Stimulated activated CD4-positive, alpha-beta T cell treated with anti-CD3 and anti-CD28 coated beads, Interleukin-1b, Interleukin-23, amount 100 ng/mL, for 48 hours (primary cell): ENCODE measurements around the gene C11orf68.

Source experiments
- DNase-seq: peaks from one replicate; pipeline ENCODE4 v3.0.0-alpha.2; 2020

The C11orf68 gene

GRCh38 chr11:65888163-65888814, 30.6 kb downstream of the C11orf68 start, which contains the start of gene FIBP:
TSS of gene FIBP (minus strand) at chr11:65888471. CDS start at chr11:65888418, 53 bp downstream.
- DNase-seq, result peak; percentile 97

GRCh38 chr11:65887723-65888162, 31.1 kb downstream of the C11orf68 start:
- DNase-seq, result peak; percentile 27

GRCh38 chr11:65886826-65887722, 31.8 kb downstream of the C11orf68 start:
- DNase-seq, result peak; percentile 0

DNA sequence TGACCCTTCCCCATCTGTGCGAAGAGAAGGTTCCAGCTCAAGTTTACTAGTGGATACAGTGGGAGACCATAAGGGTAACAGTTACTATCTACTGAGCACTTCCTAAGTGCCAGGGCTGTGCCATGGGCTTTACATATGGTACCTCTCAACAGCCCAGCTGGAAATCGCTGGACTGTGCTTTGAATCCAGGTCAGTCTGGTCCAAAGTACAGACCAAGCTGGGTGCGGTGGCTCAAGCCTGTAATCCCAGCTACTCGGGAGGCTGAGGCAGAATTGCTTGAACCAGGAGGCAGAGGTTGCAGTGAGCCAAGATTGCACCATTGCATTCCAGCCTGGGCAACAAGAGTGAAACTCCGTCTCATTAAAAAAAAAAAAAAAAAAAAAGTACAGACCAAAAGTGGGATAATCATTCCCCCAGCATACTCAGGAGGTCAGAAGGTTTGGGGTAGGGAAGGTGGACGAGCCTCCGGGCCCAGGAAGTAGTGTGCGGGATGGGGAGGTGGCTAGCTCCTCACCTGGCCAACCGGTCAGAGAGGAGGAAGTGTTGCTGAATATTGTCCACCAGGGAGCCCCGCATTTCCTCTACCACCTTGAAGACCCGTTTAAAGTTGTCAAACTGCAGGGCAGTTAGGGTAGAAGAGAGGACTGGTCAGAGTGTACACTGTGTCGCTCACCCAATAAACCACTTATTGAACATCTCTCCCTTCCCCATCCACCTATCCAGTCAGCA, 32.9 kb downstream of the C11orf68 start:
- DNase-seq, result peak; percentile 0

DNA sequence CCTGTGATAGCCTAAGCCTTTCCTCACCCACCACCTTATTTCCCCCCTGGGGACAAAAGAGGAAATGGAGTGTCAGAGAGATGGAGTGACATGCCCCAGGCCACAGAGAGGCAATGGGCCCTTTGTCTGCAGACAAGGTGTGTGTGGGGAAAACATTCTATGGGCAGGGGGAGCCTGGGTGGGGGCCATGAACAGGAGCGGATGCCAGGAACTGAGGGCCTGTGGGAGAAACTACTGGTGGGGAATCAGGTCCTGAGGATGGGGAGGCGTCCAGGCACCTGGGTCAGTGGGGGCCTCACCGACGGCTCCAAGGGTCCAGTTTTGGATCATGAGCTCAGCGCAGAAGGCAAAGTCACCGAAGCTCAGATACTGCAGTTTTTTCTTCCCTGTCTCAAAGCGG, 33.6 kb downstream of the C11orf68 start:
- peak; percentile 1 for DNase-seq

DNA sequence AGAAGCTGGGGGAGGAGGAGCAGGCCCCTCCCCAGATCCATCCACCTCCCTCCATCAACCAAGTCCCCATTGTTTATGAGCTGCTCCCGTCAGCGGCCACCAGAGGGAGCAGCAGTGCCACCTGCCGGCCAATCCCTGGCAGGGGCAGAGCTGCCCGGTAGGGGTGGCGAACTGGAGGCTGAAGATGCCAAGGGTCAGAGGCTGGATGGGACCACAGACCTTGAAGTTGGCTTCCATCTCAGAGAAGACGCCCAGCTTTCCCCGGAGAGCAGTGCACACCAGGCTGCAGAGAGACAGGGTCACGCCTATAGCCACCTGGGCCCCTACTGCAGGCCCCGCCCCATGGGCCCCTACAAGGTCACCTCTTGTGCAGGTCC, 34.2 kb downstream of the C11orf68 start:
- peak; percentile 81 for DNase-seq

DNA sequence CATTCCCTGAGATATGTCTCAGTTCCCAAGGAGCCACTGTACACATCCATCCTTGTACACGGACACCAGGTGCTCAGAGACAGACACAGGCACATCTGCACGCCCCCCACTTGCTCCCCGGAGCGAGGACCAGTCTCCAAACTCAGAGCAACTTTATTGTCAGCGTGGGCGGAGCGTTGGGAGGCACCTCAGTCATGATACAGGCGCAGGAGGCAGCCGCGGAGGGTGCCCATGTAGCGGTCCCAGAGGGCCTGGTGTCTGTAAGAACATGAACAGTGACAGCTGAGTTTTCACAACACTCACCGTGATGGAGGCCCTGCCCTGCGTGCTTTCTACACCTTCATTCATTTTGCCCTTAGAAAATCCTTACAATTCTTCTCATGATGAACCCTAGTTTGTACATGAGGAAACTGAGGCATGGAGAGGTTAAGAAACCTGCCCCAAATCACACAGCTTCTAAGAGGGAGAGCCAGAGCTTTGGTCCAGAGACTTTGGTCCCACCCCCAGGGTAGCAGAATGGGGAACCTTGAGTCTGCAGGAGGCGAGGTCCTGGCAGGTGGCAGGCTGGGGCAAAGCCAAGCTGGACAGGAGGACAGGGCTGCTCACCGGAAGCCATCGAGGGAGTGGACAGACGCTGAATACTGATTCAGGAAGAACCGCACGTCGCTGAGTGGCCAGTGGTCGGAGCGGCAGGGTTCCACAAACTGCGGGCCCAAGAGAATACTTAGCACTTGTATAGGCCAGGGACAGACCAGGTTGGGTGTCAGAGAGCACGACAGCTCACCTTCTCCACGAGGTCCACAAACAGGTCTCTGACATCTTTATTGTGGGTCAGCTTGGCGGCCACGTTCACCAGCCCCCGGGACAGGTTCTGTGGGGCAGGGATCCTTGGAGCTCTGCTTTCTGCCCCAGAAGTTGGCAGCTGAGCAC, 34.8 kb downstream of the C11orf68 start:
- peak; percentile 1 for DNase-seq

DNA sequence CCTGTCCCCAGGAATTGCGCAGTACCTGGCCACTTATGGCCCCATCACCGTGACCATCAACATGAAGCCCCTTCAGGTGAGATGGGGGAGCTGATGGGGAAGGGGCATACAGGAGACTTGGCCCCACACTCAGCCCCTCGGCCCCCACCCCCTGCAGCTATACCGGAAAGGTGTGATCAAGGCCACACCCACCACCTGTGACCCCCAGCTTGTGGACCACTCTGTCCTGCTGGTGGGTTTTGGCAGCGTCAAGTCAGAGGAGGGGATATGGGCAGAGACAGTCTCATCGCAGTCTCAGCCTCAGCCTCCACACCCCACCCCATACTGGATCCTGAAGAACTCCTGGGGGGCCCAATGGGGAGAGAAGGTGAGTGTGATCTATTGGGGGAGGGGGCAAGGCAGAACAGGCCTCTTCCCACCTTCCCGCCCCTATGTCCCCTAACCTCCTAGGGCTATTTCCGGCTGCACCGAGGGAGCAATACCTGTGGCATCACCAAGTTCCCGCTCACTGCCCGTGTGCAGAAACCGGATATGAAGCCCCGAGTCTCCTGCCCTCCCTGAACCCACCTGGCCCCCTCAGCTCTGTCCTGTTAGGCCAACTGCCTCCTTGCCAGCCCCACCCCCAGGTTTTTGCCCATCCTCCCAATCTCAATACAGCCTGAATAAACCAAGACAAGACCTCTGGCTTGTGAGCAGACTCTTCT, 35.7 kb downstream of the C11orf68 start:
- DNase-seq, result peak; percentile 1

DNA sequence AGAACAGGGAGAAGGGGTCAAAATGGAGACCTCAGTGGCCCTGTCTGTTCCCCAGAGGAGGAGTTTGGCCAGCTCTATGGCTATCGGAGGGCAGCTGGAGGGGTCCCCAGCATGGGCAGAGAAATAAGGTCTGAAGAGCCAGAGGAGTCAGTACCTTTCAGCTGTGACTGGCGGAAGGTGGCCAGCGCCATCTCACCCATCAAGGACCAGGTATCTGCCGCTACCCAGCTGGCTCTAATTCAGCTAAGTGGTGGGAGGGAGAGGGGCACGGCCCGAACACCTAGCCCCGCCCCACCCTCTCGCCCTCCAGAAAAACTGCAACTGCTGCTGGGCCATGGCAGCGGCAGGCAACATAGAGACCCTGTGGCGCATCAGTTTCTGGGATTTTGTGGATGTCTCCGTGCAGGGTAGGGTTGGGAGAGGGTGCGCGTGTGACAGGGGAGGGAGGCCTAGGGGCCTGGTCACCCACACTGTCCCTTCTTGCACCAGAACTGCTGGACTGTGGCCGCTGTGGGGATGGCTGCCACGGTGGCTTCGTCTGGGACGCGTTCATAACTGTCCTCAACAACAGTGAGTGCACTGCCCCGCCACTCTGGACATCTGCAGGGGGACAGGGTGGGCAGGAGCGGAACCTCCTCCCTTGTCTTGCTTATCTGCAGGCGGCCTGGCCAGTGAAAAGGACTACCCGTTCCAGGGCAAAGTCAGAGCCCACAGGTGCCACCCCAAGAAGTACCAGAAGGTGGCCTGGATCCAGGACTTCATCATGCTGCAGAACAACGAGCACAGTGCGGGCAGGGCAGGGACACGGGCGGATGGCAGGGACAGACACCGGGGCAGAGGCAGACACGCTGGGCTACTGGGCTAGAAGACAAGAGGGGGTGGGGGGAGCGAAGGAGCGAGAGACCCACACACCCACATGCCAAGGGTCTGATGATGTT, 36.5 kb downstream of the C11orf68 start:
- peak; percentile 1 for DNase-seq

DNA sequence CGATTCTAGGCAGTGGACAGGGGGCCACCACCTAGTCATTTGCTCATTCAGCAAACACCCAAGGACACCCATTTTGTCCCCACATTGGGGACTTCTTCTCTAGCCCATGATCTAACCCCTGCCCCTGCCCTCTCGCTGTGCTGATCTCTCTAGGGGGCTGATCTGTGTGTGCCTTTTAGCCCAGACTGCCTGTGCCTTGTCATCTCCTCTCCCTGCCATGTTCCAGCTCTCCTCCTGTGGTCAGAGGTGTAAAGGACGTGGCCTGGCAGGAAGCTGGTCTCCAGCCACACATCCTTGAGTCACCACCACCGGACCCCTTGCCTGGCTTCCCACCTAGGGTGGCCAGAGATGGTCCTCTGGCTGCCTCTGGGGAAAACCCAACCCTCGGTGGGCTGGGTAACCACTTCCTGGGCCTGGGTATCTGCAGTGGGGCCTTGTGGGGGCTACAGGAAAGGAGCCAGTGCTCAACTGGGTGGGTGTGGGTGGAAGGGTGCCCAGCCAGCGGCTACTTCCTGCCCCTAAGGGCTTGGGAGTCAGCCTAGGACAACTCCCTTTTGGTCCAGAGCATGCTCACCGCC, 37.9 kb downstream of the C11orf68 start:
- DNase-seq, result no peak

GRCh38 chr11:65880027-65880426, 38.8 kb downstream of the C11orf68 start:
- no peak for DNase-seq

DNA sequence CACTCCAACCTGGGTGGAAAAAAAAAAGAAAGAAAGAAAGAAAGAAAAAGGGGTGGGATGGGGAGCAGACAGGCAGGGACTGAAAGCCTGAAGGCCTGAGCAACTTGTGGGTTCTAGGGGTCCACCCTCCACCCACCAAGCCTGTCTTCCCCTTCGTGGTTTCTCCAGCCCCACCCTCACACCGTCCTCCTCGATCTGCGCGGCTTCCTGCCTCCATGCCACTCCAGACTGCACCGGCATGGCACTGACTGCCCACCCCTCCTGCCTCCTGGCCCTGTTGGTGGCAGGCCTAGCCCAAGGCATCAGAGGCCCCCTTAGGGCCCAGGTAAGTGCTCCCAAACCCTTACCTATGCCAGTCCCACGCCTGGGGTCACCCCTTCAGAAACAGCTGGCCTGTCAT, 39.2 kb downstream of the C11orf68 start, which contains the start of gene CTSW:
Gene CTSW, plus strand, starts transcription at position 221 of the 400 bp plus-strand sequence. Its CDS starts 18 bp downstream, at position 239.
- DNase-seq, result no peak

DNA sequence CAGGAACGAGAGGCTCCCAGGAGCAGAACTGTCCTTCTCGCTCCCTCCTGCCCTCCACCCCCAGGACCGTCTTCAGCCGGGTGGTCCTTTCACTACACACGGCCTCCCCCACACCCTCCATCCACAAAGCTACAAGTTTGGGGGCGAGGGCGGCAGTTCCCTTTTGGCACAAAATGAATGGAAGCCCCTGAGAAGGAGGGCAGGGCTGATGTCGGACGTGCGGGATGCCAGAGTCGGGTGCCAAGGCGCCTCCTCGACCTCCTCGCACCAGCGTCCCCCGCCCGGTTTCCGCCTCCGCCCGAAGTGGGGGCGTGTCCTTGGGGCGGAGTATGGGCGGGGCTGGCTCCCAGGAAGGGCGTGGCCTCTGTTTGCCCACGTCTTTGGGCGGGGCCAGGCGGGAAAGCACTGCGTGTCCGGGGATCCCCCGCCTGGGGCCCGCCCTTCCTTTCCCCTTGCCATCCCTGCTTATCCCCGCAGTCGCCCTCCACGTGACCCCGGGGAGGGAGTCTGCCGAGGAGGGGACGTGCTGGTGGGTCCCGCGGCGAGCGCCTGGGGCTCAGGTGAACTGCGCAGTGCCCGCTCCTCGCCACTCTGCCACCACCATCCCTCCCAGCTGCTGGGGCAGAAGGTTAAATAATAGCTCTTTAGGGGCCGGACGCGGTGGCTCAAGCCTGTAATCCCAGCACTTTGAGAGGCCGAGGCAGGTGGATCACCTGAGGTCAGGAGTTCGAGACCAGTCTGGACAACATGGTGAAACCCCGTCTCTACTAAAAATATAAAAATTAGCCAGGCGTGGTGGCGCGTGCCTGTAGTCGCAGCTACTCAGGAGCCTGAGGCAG, 45.3 kb downstream of the C11orf68 start:
- peak; percentile 95 for DNase-seq

- no peak for DNase-seq
Observed at GRCh38 chr11:65872586-65873317, 46.1 kb downstream of the C11orf68 start, which contains the start of gene EFEMP2. TSS of gene EFEMP2 (minus strand) at chr11:65872800. CDS start at chr11:65872354, 446 bp downstream.

DNA sequence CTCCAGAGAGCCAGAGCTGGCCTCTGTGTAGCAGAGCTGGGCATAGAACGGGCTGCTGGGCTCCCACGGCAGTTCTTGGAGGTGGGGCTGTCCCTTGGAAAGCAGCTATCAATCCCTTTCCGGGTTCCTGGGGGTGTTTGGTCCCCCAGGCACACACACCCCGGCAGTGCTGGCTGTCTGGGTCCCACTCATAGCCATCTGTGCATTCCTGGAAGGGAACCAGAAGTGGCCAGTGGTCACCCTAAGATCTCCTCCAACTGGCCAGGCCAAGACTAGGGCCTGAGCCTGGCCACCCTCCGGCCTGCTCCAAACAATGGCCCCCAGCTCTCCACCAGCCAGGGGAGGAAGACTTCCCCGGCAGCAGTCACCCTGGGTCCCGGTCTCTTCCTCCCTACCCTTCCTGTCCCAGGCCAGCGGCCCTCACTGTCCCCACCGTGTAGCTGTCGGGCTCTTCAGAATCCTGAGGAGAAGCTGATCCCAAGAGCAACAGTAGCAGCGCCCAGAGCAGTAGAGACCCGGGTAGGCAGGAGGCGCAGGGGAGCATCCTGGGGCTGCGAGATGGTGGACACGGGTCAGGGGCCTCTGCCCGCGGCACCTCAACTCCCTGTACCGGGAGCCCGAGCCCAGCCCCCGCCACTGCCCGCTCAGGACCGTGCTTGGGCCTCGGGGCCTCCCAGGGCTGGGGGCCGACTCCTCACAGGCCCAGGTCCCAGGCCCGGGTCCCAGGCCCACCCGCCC, 46.9 kb downstream of the C11orf68 start:
- DNase-seq, result no peak

DNA sequence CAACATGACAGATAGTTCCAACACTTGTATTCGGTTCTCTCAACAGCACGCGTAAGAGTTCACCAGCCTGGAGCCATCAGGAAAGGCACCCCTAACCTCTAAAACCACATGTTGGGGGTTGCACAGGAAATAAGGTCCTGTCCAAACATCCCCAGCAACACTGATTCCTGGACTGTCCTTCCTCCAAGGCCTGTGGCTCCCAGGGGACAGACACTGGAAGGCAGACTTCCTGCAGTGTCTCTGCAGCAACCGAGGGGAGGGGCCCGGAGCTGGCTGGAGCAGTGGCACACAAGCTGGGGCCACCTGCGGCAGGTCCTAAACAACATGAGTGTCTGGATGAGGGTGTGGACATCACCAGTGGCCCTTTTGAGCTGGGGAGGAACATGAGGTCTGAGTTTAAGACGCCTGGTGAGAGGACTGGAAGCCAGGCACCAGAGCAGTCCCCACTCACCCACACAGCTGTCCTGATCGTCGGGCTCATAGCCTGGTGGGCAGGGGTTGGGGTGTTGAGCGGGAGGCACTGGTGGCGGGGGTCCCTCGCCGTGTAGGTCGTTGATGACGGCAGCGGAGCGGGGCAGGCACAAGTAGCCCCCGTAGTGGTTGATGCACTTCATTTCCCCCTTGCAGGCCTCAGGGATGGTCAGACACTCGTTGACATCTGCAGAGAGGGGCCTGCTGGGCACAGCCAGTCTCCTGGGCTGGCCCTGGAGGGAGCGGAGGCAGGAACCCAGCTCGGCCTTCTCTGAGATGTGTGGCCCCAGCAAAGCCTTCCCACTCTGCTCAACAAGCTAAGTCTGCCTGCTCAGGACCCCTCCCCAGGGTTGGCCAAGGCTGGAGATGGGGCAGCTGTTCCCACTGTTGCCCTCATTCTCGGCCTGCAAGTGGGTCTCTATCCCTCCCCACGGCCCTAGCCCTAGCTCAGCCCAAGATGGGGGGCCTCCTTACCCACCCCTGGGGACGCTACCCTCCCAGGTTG, 47.9 kb downstream of the C11orf68 start:
- no peak for DNase-seq
